ENCODE data around the gene WASF3.
"Not testable (repeated sequence)": the region's sequence is repeated elsewhere in the genome, so short reads cannot be mapped to it uniquely, and the experiment has no call there.

WASF3 gene

DNA sequence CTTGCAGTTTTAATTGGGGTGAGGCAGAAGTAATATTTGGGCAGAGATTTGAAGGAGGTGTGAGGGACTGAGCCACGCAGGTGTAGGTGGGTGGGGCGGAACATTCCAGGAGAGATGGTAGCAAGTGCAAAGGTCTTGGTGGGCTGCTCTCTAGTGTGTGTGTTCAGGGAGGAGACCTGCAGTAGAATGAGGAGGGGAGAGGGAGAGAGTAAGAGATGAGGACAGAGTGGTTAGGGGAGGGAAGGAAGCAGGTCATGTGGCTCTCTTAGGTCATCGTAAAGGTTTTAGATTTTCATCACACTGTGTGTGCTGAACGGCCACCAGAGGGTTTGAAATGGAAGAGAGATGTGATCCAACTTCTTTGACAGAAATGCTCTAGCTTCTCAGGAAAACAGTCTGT is 33.5 kb downstream of the WASF3 start:
- DNase-seq: no peak

GRCh38 chr13:26591672-26592071 is 34.2 kb downstream of the WASF3 start:
- no peak for DNase-seq

DNA sequence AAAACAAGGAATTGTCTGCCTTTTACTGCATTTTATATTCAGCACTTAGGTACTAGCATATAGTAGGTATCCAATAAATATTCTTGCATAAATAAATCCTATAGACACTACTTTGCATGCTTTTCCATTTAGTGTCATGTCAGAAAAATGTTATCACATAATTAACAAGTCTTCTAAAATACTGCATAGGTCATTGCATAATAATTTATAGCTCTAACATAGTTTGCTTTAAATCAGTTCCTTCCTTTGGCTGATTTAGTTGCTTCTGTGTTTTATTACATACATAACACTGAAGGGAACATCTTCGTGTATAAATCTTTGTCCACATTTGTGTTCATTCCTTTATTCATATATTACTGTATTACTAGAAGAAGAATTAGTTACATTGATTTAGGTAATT is 36.2 kb downstream of the WASF3 start:
- no peak for DNase-seq

GRCh38 chr13:26594363-26594762 is 36.9 kb downstream of the WASF3 start:
- DNase-seq: no peak

GRCh38 chr13:26596458-26596857 is 39.0 kb downstream of the WASF3 start:
- no peak for DNase-seq

DNA sequence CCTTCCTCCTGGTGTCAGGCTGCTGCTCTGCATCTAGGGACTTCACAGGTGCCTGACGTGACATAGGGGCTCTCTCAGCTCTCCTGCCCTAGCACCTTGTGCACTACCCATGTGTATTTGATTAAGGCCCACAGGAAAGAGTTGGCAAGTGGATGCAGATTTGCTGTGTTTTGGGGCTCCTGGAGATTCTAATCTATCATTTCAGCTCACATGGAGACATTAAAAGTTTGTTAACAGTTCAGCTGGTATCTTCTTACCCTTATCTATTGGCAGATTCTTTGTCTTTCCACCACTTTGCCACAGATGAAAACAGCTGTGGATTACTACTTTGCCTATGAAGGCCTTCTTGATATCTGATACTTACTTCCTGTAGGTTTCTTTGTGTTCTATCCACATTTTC is 41.9 kb downstream of the WASF3 start:
- no peak for DNase-seq

DNA sequence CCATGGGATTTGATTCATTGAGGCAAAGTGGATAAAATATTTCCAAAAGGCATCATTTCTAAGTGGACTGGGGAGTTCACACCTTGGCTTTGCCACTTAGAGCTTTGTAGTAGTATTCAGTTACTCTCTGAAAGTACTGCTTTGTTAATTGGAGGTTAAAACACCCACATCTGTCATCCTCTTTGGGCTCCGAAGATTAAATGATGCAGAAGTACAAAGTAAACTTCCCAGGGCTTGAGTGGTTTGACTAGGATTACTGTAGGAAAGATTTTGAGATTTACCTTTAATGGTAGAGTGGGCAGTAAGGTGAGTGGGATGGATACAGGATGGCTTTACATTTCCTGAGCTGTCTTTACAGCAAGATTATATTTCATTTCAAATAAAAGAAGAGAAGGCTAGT is 42.4 kb downstream of the WASF3 start:
- DNase-seq: no peak

GRCh38 chr13:26600343-26600742 is 42.9 kb downstream of the WASF3 start:
- no peak for DNase-seq

GRCh38 chr13:26601669-26602068 is 44.2 kb downstream of the WASF3 start:
- no peak for DNase-seq

- DNase-seq: no peak
These were observed 45.3 kb downstream of the WASF3 start for GRCh38 chr13:26602783-26603182.

- DNase-seq: no peak
These were observed 47.5 kb downstream of the WASF3 start for GRCh38 chr13:26604784-26605545.

DNA sequence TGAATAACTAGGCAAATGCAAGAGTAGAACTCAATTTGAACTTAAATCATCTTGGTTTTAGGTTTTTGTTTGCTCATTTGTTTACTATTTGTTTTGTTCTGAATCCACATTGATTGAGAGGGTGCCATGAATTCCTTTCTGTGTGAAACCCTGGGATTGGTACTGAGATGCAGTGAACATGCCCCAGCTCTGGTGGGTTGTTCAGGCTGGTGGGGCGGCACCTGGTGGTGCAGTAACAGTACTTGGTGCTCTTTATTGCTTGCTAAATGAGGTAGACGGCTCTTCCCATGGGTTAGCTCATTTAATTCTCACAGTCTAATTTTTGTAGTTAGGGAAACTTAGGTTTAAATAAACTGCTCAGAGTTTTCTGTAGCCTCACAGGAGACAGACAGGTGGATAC is 48.4 kb downstream of the WASF3 start:
- DNase-seq: no peak

GRCh38 chr13:26606631-26607030 is 49.1 kb downstream of the WASF3 start:
- no peak for DNase-seq

DNA sequence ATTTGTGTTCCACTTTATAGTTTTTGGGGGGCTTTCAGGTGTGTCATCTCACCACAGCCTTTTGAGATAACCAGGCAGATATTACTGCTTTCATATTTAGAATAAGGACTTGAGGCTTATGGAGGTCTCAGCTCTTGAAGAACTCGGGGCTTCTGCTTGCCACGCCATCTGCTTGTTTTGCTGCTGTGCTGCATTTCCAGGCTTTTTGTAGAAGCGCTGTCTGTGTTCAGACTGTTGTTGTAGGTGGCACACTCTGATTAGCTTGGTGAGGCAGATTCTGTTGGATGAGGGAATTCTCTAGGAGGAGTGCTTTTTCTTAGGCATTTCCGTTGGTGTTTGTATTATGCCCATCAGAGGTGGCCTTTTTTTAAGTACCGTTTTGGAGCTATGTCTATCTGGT is 57.2 kb downstream of the WASF3 start:
- DNase-seq: no peak

- DNase-seq: no peak
These were observed 58.6 kb downstream of the WASF3 start for GRCh38 chr13:26616126-26616525.

GRCh38 chr13:26618726-26619125 is 61.2 kb downstream of the WASF3 start:
- no peak for DNase-seq

- no peak for DNase-seq
These were observed 61.9 kb downstream of the WASF3 start for GRCh38 chr13:26619358-26619757.

DNA sequence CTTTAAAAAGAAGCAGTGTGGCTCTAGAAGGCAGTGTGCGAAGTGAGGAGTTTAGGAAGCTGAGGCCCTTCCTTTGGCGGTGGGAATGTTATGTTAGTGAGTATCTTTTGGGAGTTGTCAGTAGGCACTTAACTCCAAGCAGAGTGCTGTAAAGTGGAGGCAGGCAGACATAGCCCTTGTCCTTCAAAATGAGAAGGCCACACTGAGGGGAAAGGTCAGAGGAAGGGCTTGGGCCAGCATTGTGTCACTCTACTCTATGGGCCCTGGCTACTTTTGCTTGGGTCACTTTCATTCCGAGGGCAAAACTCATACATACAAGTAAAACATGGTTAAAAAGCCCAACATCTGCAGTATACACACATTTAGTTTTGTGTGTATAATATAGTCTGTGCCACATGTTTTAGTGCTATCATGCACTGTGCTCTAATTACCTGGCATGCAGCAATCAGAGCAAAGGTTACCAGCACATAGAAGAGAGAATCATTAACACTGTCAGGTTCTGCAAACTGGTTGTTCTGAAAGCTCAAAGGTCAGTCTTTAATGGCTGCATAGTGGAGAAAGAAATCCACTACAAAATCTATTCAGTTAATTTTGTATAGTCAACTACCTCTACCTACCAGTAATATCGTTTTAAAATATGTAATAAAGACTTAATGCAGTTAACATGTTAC is 64.4 kb downstream of the WASF3 start:
- DNase-seq: no peak

DNA sequence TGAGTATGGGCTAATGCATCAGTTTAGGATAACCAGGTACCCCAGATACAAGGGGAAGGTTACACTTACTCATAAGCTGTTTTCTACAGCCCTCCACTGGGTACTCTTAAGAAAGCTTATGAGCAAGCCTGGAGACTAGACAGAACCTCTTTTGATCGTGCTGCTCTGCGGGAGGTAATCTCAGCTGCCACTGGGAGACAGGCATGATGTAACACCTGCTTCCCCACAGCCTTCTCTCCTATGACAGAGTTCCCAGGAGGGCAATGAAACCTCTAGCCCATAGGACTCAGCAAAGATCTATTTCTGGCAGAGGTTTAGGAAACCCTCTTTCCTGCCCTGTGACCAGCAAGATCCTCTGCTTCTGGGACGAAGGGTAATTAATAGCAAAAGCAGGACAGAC is 65.6 kb downstream of the WASF3 start:
- DNase-seq: no peak

GRCh38 chr13:26624572-26624971 is 67.1 kb downstream of the WASF3 start:
- no peak for DNase-seq

DNA sequence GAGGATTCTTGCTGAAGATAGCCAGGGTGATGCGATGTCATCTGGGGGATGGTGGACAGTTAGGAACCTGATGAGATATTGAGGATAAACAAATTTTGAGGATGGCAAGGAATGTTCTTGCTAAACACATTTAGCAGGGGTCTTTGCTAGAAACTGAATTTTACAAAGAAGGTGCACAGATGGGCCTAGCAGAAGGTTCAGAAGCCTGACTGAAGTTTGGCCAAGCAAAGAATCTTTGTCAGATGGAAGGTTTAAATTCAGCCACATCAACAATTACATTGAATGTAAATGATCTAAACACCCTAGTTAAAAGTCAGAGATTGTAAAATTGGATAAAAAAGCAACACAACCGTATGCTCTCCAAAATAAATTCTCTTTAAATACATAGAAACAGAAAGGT is 68.8 kb downstream of the WASF3 start:
- DNase-seq: no peak

DNA sequence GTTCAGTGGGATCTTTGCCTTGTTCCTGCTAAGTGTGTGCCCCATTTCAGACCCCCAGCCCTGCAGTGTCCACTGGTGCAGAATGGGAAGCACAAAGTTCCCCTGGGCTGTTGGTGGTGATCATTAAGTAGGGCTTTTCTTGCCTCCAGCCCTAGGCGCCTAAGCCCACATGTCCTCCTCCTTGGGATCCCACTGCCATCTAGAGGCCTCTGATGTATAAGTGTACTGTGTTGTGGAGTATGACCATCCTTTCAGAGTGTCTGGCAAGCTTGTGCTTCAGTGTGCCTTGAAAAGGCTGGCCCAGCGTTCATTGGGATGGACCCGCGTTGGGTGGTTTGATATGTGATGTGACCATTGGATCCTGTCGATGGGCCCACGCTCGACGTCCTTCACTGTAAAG is 71.2 kb downstream of the WASF3 start:
- DNase-seq: no peak

DNA sequence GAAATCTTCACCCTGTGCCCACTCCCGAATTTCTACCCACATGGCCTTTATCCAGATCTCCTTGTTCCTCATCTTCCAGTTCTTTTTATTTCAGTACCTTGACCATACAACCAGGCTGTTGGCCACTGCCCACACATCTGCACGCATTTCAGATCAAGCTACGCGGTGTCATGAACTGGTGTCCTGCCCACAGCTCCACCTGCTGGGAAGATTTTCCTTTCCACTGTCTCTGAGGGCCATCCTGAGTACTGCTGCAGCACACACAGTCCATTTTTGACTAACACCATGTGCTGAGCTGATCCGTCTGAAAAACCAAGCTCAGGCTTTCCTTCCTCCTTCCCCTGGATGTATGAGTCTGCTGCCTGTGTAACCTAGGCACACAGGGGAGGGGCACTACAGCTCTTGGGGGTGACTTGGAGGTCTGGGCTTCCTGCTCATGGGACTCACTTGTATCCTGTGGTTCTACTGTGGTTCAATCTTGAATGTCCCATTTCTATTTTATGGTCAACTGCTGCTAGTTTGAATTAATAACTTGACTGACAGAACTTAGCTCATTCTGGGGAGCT is 71.9 kb downstream of the WASF3 start:
- DNase-seq: no peak

- not testable (repeated sequence) for DNase-seq
These were observed 78.2 kb downstream of the WASF3 start for GRCh38 chr13:26635634-26636033.
